Loucy (cell line): ENCODE data around the gene DNASE2.
A peak's percentile ranks its signal among the peaks of the same experiment; 100 is the strongest.
"Not testable (repeated sequence)": the region's sequence is repeated elsewhere in the genome, so short reads cannot be mapped to it uniquely, and the experiment has no call there.

Source experiments
- H2AFZ ChIP-seq: fragments of 200-600 bp; sonication (generic); 2 replicates; pipeline ENCODE4 v1.6.0; 2016; ENCODE audit warnings: antibody characterized with exemption, mild to moderate bottlenecking, low read length, moderate library complexity
- H3F3A ChIP-seq: fragments of 200-600 bp; 2 replicates; pipeline ENCODE4 v1.6.0; 2016; ENCODE audit warnings: antibody characterized with exemption, low read depth, mild to moderate bottlenecking
- H3K27me3 ChIP-seq: fragments of 200-600 bp; sonication (generic); 2 replicates; pipeline ENCODE4 v1.6.1; 2014; ENCODE audit warnings: low read length, mild to moderate bottlenecking; ENCODE audit not compliant: insufficient read depth, poor library complexity, severe bottlenecking
- H3K36me3 ChIP-seq: fragments of 200-600 bp; sonication (generic); 2 replicates; pipeline ENCODE4 v1.6.1; 2016; ENCODE audit warnings: low read length; ENCODE audit not compliant: insufficient read depth
- H3K4me1 ChIP-seq: fragments of 200-600 bp; sonication (generic); 2 replicates; pipeline ENCODE4 v1.5.1; 2014; ENCODE audit warnings: low read length, mild to moderate bottlenecking; ENCODE audit not compliant: insufficient read depth, poor library complexity, severe bottlenecking
- H3K4me2 ChIP-seq: fragments of 200-600 bp; sonication (generic); 2 replicates; pipeline ENCODE4 v1.6.0; 2014; ENCODE audit warnings: antibody characterized with exemption, low read length, low read depth, mild to moderate bottlenecking; ENCODE audit not compliant: poor library complexity, severe bottlenecking
- H3K4me3 ChIP-seq: fragments of 200-600 bp; sonication (generic); 2 replicates; pipeline ENCODE4 v1.5.1; 2014; ENCODE audit warnings: low read length, mild to moderate bottlenecking, mixed read lengths; ENCODE audit not compliant: poor library complexity, severe bottlenecking
- H3K79me2 ChIP-seq: fragments of 200-600 bp; sonication (generic); 2 replicates; pipeline ENCODE4 v1.6.1; 2014; ENCODE audit warnings: low read length; ENCODE audit not compliant: insufficient read depth
- H3K9ac ChIP-seq: fragments of 200-600 bp; sonication (generic); 2 replicates; pipeline ENCODE4 v1.6.0; 2014; ENCODE audit warnings: mild to moderate bottlenecking, low read depth, low read length, moderate library complexity; ENCODE audit not compliant: poor library complexity, severe bottlenecking
- H3K9me2 ChIP-seq: fragments of 200-600 bp; sonication (generic); replicated peaks from 2 replicates; pipeline ENCODE4 v1.6.1; 2016; ENCODE audit warnings: low read depth, low read length, mixed read lengths
- H3K9me3 ChIP-seq: fragments of 200-600 bp; sonication (generic); 2 replicates; pipeline ENCODE4 v1.6.1; 2014; ENCODE audit warnings: mild to moderate bottlenecking, antibody characterized with exemption, low read length, low read depth; ENCODE audit not compliant: insufficient read depth
- H4K20me1 ChIP-seq: fragments of 200-600 bp; sonication (generic); 2 replicates; pipeline ENCODE4 v1.6.0; 2014; ENCODE audit warnings: antibody characterized with exemption, low read length, mild to moderate bottlenecking; ENCODE audit not compliant: insufficient read depth, poor library complexity, severe bottlenecking
- CTCF ChIP-seq: fragments of 200-600 bp; sonication (generic); conservative IDR thresholded peaks from 2 replicates; pipeline ENCODE4 v1.5.1; 2014; ENCODE audit warnings: mild to moderate bottlenecking, antibody characterized with exemption, low read length
- EZH2phosphoT487 ChIP-seq: fragments of 200-600 bp; IDR thresholded peaks from 2 replicates; pipeline ENCODE4 v1.6.1; 2018; ENCODE audit warnings: antibody characterized with exemption, mild to moderate bottlenecking, moderate library complexity, borderline replicate concordance

Gene DNASE2

GRCh38 chr19:12893582-12893981 lies 12.3 kb upstream of the DNASE2 start:
- no peak overlapping the region for H3K4me3 ChIP-seq
- H3K9ac ChIP-seq: no peak overlapping the region
- peaks cover 19% of the 10 kb centered on the region for H3K79me2 ChIP-seq
- peaks cover 4% of the 10 kb centered on the region; the same call in 1 of the 2 replicates for H3K36me3 ChIP-seq
- H3F3A ChIP-seq: no peaks in the 10 kb centered on the region
- no peaks in the 10 kb centered on the region for H3K9me2 ChIP-seq
- H3K4me1 ChIP-seq: peaks cover 6% of the 10 kb centered on the region
- peaks cover 10% of the 10 kb centered on the region for H4K20me1 ChIP-seq
- H3K4me2 ChIP-seq: no peak overlapping the region
- no peaks in the 10 kb centered on the region for H3K27me3 ChIP-seq
- TF ChIP-seq EZH2phosphoT487 (no peak), CTCF (no peak)
- H3K9me3 ChIP-seq: no peaks in the 10 kb centered on the region
- H2AFZ ChIP-seq: no peak overlapping the region

GRCh38 chr19:12891553-12892021 lies 10.3 kb upstream of the DNASE2 start:
- Histone ChIP-seq H3K27me3 (no peaks in the 10 kb centered on the region), H4K20me1 (peaks cover 10% of the 10 kb centered on the region), H3K4me3 (peak overlapping the region; percentile 83), H3K9ac (peak overlapping the region; percentile 71), H3K9me2 (no peaks in the 10 kb centered on the region), H3F3A (no peaks in the 10 kb centered on the region), H3K4me2 (peak overlapping the region; percentile 85), H3K36me3 (peaks cover 4% of the 10 kb centered on the region; the same call in 1 of the 2 replicates), H3K79me2 (peaks cover 19% of the 10 kb centered on the region), H3K9me3 (no peaks in the 10 kb centered on the region), H2AFZ (no peak overlapping the region), H3K4me1 (peaks cover 6% of the 10 kb centered on the region)
- TF ChIP-seq CTCF: no peak
- no peak for TF ChIP-seq EZH2phosphoT487

DNA sequence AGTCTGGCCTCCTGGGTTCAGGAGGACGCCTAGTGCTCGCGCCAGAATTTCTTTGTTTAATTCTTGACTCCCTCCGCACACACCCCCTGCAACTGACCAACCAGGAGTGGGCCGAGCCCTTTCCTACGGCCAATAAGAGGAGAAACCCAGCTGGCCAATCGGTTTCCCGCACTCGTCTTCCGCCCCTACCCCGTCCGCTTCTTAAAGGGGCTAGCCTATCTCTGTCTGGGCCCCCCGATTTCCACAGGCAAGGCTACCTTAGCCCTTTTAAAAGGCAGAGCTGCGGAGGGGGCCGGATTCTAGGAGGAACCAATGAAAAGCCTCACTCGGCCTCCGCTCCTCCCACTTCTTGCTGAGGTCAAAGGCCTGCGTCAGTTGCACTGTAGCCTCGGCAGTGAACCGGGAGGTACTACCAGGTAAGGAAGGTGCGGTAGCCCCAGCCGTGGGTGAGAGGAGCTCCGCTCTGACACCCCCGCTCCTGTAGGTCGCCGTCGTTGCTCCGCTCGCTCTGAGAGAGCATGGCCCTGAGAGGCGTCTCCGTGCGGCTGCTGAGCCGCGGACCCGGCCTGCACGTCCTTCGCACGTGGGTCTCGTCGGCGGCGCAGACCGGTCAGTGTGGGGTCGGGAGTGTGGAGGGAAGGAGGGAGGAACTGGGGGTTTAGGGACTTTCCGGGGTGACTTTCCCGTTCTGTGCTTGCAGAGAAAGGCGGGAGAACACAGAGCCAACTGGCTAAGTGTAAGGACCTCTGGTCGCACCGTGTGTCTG lies 9.7 kb upstream of the DNASE2 start, which contains the start of gene GCDH:
Gene GCDH (plus strand): TSS at position 374 of the 766 bp plus-strand sequence. CDS start 145 bp downstream, at position 519.
- H3K79me2 ChIP-seq: peaks cover 19% of the 10 kb centered on the region
- H3K4me3 ChIP-seq: peak within 1 kb of the TSS; percentile 83
- TF ChIP-seq CTCF (no peak), EZH2phosphoT487 (no peak)
- H3K4me1 ChIP-seq: peaks cover 6% of the 10 kb centered on the region
- peak within 1 kb of the TSS; percentile 71 for H3K9ac ChIP-seq
- no peaks in the 10 kb centered on the region for H3K9me3 ChIP-seq
- no peaks in the 10 kb centered on the region for H3K27me3 ChIP-seq
- H3F3A ChIP-seq: no peaks in the 10 kb centered on the region
- peaks cover 4% of the 10 kb centered on the region; the same call in 1 of the 2 replicates for H3K36me3 ChIP-seq
- peaks cover 10% of the 10 kb centered on the region for H4K20me1 ChIP-seq
- H3K9me2 ChIP-seq: no peaks in the 10 kb centered on the region
- H3K4me2 ChIP-seq: peak within 1 kb of the TSS; percentile 85
- H2AFZ ChIP-seq: peak within 1 kb of the TSS; percentile 67; the same call in 1 of the 2 replicates

GRCh38 chr19:12890299-12890786 lies 9.1 kb upstream of the DNASE2 start:
- H4K20me1 ChIP-seq, H3K9me3 ChIP-seq, H3K36me3 ChIP-seq, H3K27me3 ChIP-seq, H3K4me1 ChIP-seq, H3F3A ChIP-seq, H3K9me2 ChIP-seq: not testable (repeated sequence)
- H3K4me3 ChIP-seq: peak overlapping the region; percentile 83
- peak overlapping the region; percentile 67; the same call in 1 of the 2 replicates for H2AFZ ChIP-seq
- peaks cover 19% of the 10 kb centered on the region for H3K79me2 ChIP-seq
- H3K4me2 ChIP-seq: peak overlapping the region; percentile 74
- H3K9ac ChIP-seq: peak overlapping the region; percentile 53
